ENCODE measurements around the gene MAD2L1. TPM values are rescaled to one million over a fixed set of nuclear protein-coding genes. Genes with fewer than 3 reads are reported as not detected.
"Not testable (repeated sequence)": the region's sequence is repeated elsewhere in the genome, so short reads cannot be mapped to it uniquely, and the experiment has no call there.

Gene MAD2L1
- total RNA-seq, 3 donors from 2014 or later = 39.6 to 53.8 (median 51.9) TPM

- no peak for ATAC-seq
- H3K27me3 Mint-ChIP-seq (ENCODE audit: low read depth) = no peaks in the 10 kb centered on the region
- no peak overlapping the region for H3K4me3 Mint-ChIP-seq
- no peaks in the 10 kb centered on the region for H3K9me3 Mint-ChIP-seq
- no peak for DNase-seq
- no peaks in the 10 kb centered on the region for H3K36me3 Mint-ChIP-seq (ENCODE audit: insufficient read depth)
- no peaks in the 10 kb centered on the region for H3K4me1 Mint-ChIP-seq (ENCODE audit: low read depth)
These were observed 11.6 kb upstream of the MAD2L1 start for GRCh38 chr4:120078216-120078615.

DNA sequence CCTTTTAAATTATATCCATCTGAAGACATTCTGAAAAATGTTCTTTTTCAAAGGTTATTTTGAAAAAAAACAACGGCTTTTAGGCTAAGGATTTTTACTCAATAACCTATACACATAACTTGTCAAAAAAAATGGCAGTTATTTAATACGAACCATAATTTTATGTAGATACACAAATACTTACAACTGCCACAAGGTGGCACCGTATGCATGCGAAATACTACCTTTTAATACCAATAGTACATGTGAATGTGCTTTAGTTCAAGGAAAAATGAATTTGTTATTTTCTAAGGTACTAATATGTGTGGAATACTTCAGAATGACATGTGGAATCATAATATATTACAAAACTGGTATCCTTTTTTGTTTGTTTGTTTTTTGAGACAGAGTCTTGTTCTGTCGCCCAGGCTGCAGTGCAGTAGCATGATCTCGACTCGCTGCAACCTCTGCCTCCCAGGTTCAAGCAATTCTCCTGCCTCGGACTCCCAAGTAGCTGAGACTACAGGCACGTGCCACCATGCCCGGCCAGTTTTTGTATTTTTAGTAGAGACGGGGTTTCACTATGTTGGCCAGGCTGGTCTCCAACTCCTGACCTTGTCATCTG lies 4.6 kb upstream of the MAD2L1 start:
- peak; percentile 23 for DNase-seq
- Mint-ChIP-seq H3K27me3 (ENCODE audit: low read depth) (no peaks in the 10 kb centered on the region), H3K4me1 (ENCODE audit: low read depth) (peaks cover 25% of the 10 kb centered on the region), H3K9me3 (no peaks in the 10 kb centered on the region), H3K4me3 (no peak overlapping the region), H3K36me3 (ENCODE audit: insufficient read depth) (no peaks in the 10 kb centered on the region)
- no peak for ATAC-seq

- Mint-ChIP-seq H3K36me3 (ENCODE audit: insufficient read depth) (no peaks in the 10 kb centered on the region), H3K4me1 (ENCODE audit: low read depth) (peaks cover 34% of the 10 kb centered on the region), H3K4me3 (no peak overlapping the region), H3K27me3 (ENCODE audit: low read depth) (no peaks in the 10 kb centered on the region), H3K9me3 (no peaks in the 10 kb centered on the region)
- DNase-seq (no peak), ATAC-seq (no peak)
These were observed 3.5 kb upstream of the MAD2L1 start for GRCh38 chr4:120070196-120070595.

- DNase-seq (no peak), ATAC-seq (peak; percentile 60 to 66)
- no peaks in the 10 kb centered on the region for H3K9me3 Mint-ChIP-seq
- peaks cover 56% of the 10 kb centered on the region for H3K4me1 Mint-ChIP-seq (ENCODE audit: low read depth)
- no peaks in the 10 kb centered on the region for H3K27me3 Mint-ChIP-seq (ENCODE audit: low read depth)
- H3K36me3 Mint-ChIP-seq (ENCODE audit: insufficient read depth) = peaks cover 5% of the 10 kb centered on the region
- H3K4me3 Mint-ChIP-seq = peak overlapping the region; percentile 96
These were observed 603 bp downstream of the MAD2L1 start for GRCh38 chr4:120065974-120066516.

- no peaks in the 10 kb centered on the region for H3K9me3 Mint-ChIP-seq
- no peaks in the 10 kb centered on the region for H3K27me3 Mint-ChIP-seq (ENCODE audit: low read depth)
- no peak for ATAC-seq
- H3K4me3 Mint-ChIP-seq = peak overlapping the region; percentile 20
- peaks cover 9% of the 10 kb centered on the region for H3K36me3 Mint-ChIP-seq (ENCODE audit: insufficient read depth)
- H3K4me1 Mint-ChIP-seq (ENCODE audit: low read depth) = peaks cover 53% of the 10 kb centered on the region
- DNase-seq = no peak
These were observed 1.8 kb downstream of the MAD2L1 start for GRCh38 chr4:120064887-120065286.

DNA sequence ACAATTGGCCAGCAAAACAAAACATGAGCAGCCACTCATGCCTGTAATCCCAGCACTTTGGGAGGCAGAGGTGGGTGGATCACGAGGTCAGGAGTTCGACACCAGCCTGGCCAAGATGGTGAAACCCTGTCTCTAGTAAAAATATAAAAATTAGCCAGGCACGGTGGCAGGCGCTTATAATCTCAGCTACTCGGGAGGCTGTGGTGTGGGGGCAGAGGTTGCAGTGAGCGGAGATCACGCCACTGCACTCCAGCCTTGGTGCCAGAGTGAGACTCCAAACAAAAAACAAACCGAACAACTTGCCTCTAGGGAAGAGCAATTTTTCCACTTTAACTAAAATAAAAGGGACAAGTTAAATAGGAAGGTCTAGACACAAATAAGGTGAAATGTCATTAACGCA lies 2.9 kb downstream of the MAD2L1 start:
- peaks cover 12% of the 10 kb centered on the region for H3K36me3 Mint-ChIP-seq (ENCODE audit: insufficient read depth)
- H3K9me3 Mint-ChIP-seq; ATAC-seq; H3K4me3 Mint-ChIP-seq; DNase-seq; H3K27me3 Mint-ChIP-seq (ENCODE audit: low read depth): not testable (repeated sequence)
- peaks cover 45% of the 10 kb centered on the region for H3K4me1 Mint-ChIP-seq (ENCODE audit: low read depth)

DNA sequence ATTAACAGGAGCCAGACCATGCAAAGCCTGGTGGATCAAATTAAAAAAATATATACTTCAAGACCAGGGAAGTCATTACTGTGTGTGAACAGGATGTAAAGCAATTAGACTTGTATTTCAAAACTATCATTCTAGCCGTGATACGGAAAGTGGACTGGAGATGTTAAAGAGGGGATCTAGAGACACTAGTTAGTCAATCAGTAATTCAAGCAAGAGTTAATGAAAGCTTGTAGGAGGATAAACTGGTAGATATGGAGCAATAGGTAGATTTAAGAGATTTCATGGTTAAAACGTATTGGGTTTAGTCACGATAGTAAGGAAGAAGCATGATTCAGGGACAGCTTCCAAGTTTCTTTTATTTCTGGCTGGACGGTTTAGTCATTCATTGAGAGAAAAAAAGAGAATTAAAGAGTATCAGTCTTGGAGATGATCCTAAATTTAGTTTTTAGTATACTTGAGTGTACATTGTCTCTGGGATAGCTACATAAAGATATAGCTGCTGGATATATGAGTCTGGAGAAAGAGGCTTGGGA lies 3.9 kb downstream of the MAD2L1 start:
- H3K27me3 Mint-ChIP-seq (ENCODE audit: low read depth) = no peaks in the 10 kb centered on the region
- DNase-seq (no peak), ATAC-seq (no peak)
- H3K4me3 Mint-ChIP-seq = no peak overlapping the region
- H3K36me3 Mint-ChIP-seq (ENCODE audit: insufficient read depth) = peaks cover 12% of the 10 kb centered on the region
- no peaks in the 10 kb centered on the region for H3K9me3 Mint-ChIP-seq
- peaks cover 36% of the 10 kb centered on the region for H3K4me1 Mint-ChIP-seq (ENCODE audit: low read depth)

GRCh38 chr4:120059036-120059435 lies 7.6 kb downstream of the MAD2L1 start:
- no peak overlapping the region for H3K4me3 Mint-ChIP-seq
- no peaks in the 10 kb centered on the region for H3K27me3 Mint-ChIP-seq (ENCODE audit: low read depth)
- ATAC-seq (no peak), DNase-seq (no peak)
- no peaks in the 10 kb centered on the region for H3K9me3 Mint-ChIP-seq
- H3K36me3 Mint-ChIP-seq (ENCODE audit: insufficient read depth) = peaks cover 12% of the 10 kb centered on the region
- peaks cover 16% of the 10 kb centered on the region for H3K4me1 Mint-ChIP-seq (ENCODE audit: low read depth)

DNA sequence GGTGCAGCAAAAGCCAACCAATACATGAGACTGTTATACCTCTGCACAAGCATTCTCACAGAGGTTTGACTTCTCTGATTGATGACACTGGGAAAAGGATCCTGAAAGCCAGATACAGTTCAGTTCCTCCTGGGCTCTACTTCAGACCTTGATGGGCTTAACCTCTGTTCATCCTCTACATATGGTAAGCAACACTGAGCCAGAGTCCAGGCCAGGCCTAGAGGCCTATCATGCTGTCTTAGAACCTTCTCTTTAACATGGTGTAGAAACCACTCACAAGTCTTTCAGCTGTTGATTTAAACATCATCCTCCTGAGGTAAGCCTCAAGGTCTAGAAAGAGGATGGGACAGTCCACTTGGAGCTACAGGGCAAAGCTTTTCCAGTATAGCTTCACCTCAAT lies 9.2 kb downstream of the MAD2L1 start:
- H3K4me1 Mint-ChIP-seq (ENCODE audit: low read depth) = peaks cover 6% of the 10 kb centered on the region
- no peak overlapping the region for H3K4me3 Mint-ChIP-seq
- ATAC-seq (no peak), DNase-seq (no peak)
- H3K36me3 Mint-ChIP-seq (ENCODE audit: insufficient read depth) = peaks cover 7% of the 10 kb centered on the region
- H3K9me3 Mint-ChIP-seq = no peaks in the 10 kb centered on the region
- H3K27me3 Mint-ChIP-seq (ENCODE audit: low read depth) = no peaks in the 10 kb centered on the region

- DNase-seq = no peak
- no peaks in the 10 kb centered on the region for H3K9me3 Mint-ChIP-seq
- ATAC-seq = no peak
- peaks cover 7% of the 10 kb centered on the region for H3K36me3 Mint-ChIP-seq (ENCODE audit: insufficient read depth)
- no peaks in the 10 kb centered on the region for H3K27me3 Mint-ChIP-seq (ENCODE audit: low read depth)
- no peaks in the 10 kb centered on the region for H3K4me1 Mint-ChIP-seq (ENCODE audit: low read depth)
- no peak overlapping the region for H3K4me3 Mint-ChIP-seq
These were observed 10.4 kb downstream of the MAD2L1 start for GRCh38 chr4:120056246-120056645.

DNA sequence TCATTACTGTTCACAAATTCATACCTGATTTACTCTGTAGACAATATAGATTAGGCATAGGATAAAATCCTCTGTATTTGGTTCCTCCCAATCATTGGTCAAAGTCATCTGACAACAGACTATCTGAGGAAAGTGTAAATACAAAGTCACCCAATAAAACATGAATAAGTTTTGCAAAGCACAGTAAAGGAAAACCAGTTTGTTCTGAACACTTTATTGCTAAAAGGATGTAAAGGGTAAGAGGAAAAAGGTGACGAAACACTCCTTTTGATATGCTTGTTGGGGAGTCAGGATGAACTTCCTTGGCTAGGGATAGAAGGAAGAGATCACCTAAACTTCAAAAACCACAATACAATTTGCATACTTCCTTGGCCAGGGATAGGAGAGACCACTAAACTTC lies 10.9 kb downstream of the MAD2L1 start:
- H3K4me3 Mint-ChIP-seq = no peak overlapping the region
- ATAC-seq = no peak

DNA sequence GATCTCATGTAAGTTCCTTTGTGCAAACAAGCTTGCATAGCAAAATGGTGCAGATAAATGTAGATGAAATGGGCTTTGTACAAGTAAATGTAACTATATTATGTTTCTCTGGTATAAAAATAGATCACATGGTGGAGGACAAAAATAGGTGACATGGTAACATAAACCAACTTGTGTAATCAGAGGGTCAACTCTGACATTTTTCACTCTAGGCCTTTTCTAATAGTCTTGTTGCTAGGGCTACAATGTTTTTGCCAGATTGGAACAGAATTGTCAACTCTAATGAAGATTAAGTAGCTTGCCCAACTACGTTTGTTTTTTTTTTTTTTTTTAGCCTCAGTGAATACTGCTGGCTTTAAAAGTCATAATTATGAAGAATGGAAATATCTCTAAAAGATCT lies 11.5 kb downstream of the MAD2L1 start:
- H3K27me3 Mint-ChIP-seq (ENCODE audit: low read depth) = no peaks in the 10 kb centered on the region
- no peaks in the 10 kb centered on the region for H3K4me1 Mint-ChIP-seq (ENCODE audit: low read depth)
- H3K9me3 Mint-ChIP-seq = no peaks in the 10 kb centered on the region
- ATAC-seq (no peak), DNase-seq (no peak)
- no peak overlapping the region for H3K4me3 Mint-ChIP-seq
- peaks cover 6% of the 10 kb centered on the region for H3K36me3 Mint-ChIP-seq (ENCODE audit: insufficient read depth)

More for the DNA sequence above, 10.9 kb downstream of the MAD2L1 start:
- H3K9me3 Mint-ChIP-seq = no peaks in the 10 kb centered on the region
- no peak for DNase-seq
- peaks cover 7% of the 10 kb centered on the region for H3K36me3 Mint-ChIP-seq (ENCODE audit: insufficient read depth)
- H3K27me3 Mint-ChIP-seq (ENCODE audit: low read depth) = no peaks in the 10 kb centered on the region
- no peaks in the 10 kb centered on the region for H3K4me1 Mint-ChIP-seq (ENCODE audit: low read depth)

GRCh38 chr4:120053911-120054310 lies 12.7 kb downstream of the MAD2L1 start:
- no peaks in the 10 kb centered on the region for H3K27me3 Mint-ChIP-seq (ENCODE audit: low read depth)
- H3K4me1 Mint-ChIP-seq (ENCODE audit: low read depth) = peaks cover 2% of the 10 kb centered on the region

GRCh38 chr4:120052856-120053255 lies 13.8 kb downstream of the MAD2L1 start:
- DNase-seq (no peak), ATAC-seq (no peak)
- Mint-ChIP-seq H3K36me3 (ENCODE audit: insufficient read depth) (no peaks in the 10 kb centered on the region), H3K4me1 (ENCODE audit: low read depth) (peaks cover 2% of the 10 kb centered on the region), H3K27me3 (ENCODE audit: low read depth) (no peaks in the 10 kb centered on the region), H3K9me3 (no peaks in the 10 kb centered on the region), H3K4me3 (no peak overlapping the region)

More at GRCh38 chr4:120053911-120054310, 12.7 kb downstream of the MAD2L1 start:
- H3K4me3 Mint-ChIP-seq = no peak overlapping the region
- H3K36me3 Mint-ChIP-seq (ENCODE audit: insufficient read depth) = no peaks in the 10 kb centered on the region
- ATAC-seq (no peak), DNase-seq (no peak)
- H3K9me3 Mint-ChIP-seq = no peaks in the 10 kb centered on the region

GRCh38 chr4:120051253-120051652 lies 15.4 kb downstream of the MAD2L1 start:
- Mint-ChIP-seq H3K9me3 (no peaks in the 10 kb centered on the region), H3K36me3 (ENCODE audit: insufficient read depth) (no peaks in the 10 kb centered on the region), H3K4me1 (ENCODE audit: low read depth) (peaks cover 2% of the 10 kb centered on the region), H3K4me3 (no peak overlapping the region), H3K27me3 (ENCODE audit: low read depth) (no peaks in the 10 kb centered on the region)
- DNase-seq (no peak), ATAC-seq (no peak)
